ENCODE results near the gene NRG3. TPM values are rescaled to one million over a fixed set of nuclear protein-coding genes. Genes with fewer than 3 reads are reported as not detected.

The NRG3 gene
- total RNA-seq, 1 donor from 2014 or later = 2.6 TPM

DNA sequence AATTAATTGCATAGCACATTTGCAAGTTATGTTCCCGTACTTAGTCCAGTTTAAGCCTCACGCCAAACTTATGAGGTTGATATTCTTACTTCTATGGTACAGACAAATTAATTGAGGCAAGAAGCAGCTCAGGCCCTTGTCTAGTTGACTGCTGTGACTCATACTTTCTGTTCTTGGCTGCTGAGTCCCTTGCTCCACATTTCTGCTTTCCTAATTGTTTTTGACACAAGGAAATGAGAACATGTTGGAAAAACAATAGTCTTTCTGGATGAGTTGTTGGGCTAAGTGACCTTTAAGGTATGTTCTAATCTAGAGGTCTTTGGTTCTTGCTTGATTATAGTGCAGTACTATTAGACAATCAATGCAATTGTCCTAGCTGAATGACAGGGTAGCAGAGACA, 331.8 kb downstream of the NRG3 start:
- DNase-seq (no peak), ATAC-seq (no peak)
- no peak for TF ChIP-seq CTCF (IDR thresholded peaks at IDR 0.05)
- H3K27ac ChIP-seq = no peak overlapping the region
- no peaks in the 10 kb centered on the region for H3K9me3 ChIP-seq
- H3K4me1 ChIP-seq = no peaks in the 10 kb centered on the region
- H3K36me3 ChIP-seq = no peaks in the 10 kb centered on the region
- intact Hi-C loops (cut with DNase I) = no loop called here
- H3K27me3 ChIP-seq (ENCODE audit: low read depth) = no peaks in the 10 kb centered on the region
- H3K4me3 ChIP-seq = no peak overlapping the region

DNA sequence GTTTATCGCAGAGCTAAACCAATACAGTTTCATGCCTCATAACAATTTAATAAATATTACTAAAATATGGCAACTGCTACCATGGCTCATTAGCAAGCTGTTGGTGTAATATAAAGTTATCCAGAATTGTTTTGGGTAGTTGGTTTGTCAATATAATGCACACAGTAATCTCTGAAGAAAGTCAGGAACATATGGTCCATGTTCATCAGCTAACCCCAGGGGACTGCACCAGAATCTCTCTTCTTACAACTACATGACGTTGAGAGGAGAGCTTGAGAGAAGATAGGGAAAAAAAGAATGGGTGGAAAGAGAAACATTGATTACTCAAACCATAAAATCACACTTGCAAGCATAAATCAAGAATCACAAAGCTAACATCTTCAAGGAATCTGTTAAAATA, 333.7 kb downstream of the NRG3 start:
- DNase-seq (no peak), ATAC-seq (no peak)
- H3K4me3 ChIP-seq = no peak overlapping the region
- no peaks in the 10 kb centered on the region for H3K4me1 ChIP-seq
- H3K27ac ChIP-seq = no peak overlapping the region
- no peaks in the 10 kb centered on the region for H3K9me3 ChIP-seq
- H3K36me3 ChIP-seq = no peaks in the 10 kb centered on the region
- TF ChIP-seq CTCF (IDR thresholded peaks at IDR 0.05) = no peak
- intact Hi-C loops (cut with DNase I) = no loop called here
- no peaks in the 10 kb centered on the region for H3K27me3 ChIP-seq (ENCODE audit: low read depth)

DNA sequence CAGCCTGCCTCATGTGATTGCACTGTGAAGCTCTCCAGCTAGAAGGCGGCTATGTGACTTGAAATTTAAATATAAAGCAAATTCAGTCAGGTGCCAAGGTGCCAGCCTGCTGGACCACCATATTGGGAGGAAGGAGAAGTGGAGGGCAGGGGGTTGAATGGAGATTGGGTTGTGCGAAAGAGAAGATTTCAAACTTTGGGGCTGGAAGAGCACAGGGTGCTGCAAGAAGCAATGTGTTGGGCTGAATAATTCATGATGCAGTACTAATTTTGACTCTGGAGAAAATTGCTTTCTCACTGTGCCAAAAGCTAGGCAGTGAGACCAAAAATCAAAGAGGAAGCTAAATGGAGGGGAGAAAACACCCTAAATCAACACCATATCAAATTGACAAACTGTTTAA, 335.3 kb downstream of the NRG3 start:
- intact Hi-C loops (cut with DNase I) = no loop called here
- DNase-seq = no peak
- Histone ChIP-seq H3K4me1 (no peaks in the 10 kb centered on the region), H3K27me3 (ENCODE audit: low read depth) (no peaks in the 10 kb centered on the region), H3K36me3 (no peaks in the 10 kb centered on the region), H3K27ac (no peak overlapping the region), H3K9me3 (no peaks in the 10 kb centered on the region), H3K4me3 (no peak overlapping the region)
- TF ChIP-seq CTCF (IDR thresholded peaks at IDR 0.05) = no peak
- ATAC-seq = no peak

DNA sequence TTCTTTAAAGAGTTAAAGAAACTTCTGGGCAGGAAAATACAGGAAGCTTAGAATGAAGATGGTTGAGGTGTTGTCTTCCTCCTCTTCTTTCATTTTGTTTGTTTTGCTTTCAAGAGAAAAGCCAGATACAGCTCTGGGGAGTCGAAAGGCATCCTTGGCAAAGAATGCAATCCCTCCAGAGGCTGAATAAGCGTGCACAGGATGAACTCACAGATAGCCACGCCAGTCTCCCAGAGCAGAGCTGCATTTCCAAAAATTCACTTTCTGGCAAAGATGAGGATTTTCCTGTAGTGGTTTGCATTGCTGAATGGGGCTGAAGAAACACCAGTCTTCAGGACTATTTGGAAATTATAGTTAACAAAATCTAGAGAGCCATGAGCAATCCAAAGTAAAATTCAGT, 336.4 kb downstream of the NRG3 start:
- intact Hi-C loops (cut with DNase I) = no loop called here
- no peaks in the 10 kb centered on the region for H3K36me3 ChIP-seq
- no peaks in the 10 kb centered on the region for H3K4me1 ChIP-seq
- H3K27me3 ChIP-seq (ENCODE audit: low read depth) = no peaks in the 10 kb centered on the region
- ATAC-seq = no peak
- no peak overlapping the region for H3K27ac ChIP-seq
- H3K4me3 ChIP-seq = no peak overlapping the region
- DNase-seq = no peak
- H3K9me3 ChIP-seq = no peaks in the 10 kb centered on the region
- no peak for TF ChIP-seq CTCF (IDR thresholded peaks at IDR 0.05)

- ATAC-seq (no peak), DNase-seq (no peak)
- no peak for TF ChIP-seq CTCF (IDR thresholded peaks at IDR 0.05)
- Histone ChIP-seq H3K27ac (no peak overlapping the region), H3K4me3 (no peak overlapping the region), H3K9me3 (no peaks in the 10 kb centered on the region), H3K36me3 (no peaks in the 10 kb centered on the region), H3K4me1 (no peaks in the 10 kb centered on the region), H3K27me3 (ENCODE audit: low read depth) (no peaks in the 10 kb centered on the region)
- intact Hi-C loops (cut with DNase I) = no loop called here
Observed at GRCh38 chr10:82212753-82213152, 337.8 kb downstream of the NRG3 start.

DNA sequence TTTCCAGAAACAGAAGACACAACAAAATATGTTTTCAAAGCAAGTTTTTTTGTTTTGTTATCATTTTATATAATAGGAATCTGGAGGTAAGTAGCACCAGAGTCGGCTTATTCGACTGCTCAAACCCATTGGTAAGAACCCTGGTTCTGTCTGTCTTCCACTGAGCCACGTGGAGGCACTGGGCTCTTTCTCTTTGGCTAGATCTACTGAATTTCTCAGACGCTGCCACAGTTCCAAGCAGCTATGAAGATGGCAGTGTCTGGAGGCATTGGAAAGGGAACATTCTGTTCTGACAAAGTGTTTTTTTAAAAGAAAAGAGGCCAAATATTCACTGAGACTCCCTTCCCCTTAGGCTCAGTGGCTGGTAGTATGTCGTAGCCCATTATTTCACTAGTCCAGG, 338.8 kb downstream of the NRG3 start:
- intact Hi-C loops (cut with DNase I) = no loop called here
- no peak overlapping the region for H3K4me3 ChIP-seq

More for the DNA sequence above, 338.8 kb downstream of the NRG3 start:
- ATAC-seq = no peak
- TF ChIP-seq CTCF (IDR thresholded peaks at IDR 0.05) = no peak
- H3K9me3 ChIP-seq = no peaks in the 10 kb centered on the region
- H3K27me3 ChIP-seq (ENCODE audit: low read depth) = no peaks in the 10 kb centered on the region
- DNase-seq = no peak
- H3K4me1 ChIP-seq = no peaks in the 10 kb centered on the region
- no peaks in the 10 kb centered on the region for H3K36me3 ChIP-seq
- no peak overlapping the region for H3K27ac ChIP-seq
